ENCODE measurements around the gene BRD8. TPM values are rescaled to one million over a fixed set of nuclear protein-coding genes. Genes with fewer than 3 reads are reported as not detected.
"Not testable (repeated sequence)": the region's sequence is repeated elsewhere in the genome, so short reads cannot be mapped to it uniquely, and the experiment has no call there.

The BRD8 gene
- total RNA-seq, 1 donor from 2014 or later = 138 TPM

DNA sequence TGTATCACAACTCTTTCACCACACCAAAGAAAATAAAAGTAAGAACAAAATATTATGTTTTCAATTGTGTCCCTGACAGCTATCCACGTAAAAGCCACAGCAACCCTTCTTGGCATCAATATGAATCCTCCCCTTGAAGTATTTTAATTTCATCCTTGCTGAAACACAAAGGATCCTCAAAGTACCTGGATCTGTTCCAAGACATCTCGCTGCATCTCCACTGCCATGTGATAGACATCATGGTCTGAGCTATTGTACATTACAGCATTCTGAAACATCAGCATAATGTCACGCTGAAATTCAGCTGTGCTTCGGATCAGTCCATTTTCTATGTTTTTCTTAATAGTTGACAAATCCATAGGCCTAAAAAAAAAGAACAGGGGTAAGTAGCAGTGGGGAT is 17.7 kb downstream of the BRD8 start:
- TF ChIP-seq CTCF (conservative IDR thresholded peaks at IDR 0.05) = no peak
- no peaks in the 10 kb centered on the region for H3K27me3 Mint-ChIP-seq
- no peak overlapping the region for H3K4me3 Mint-ChIP-seq
- H3K9me3 Mint-ChIP-seq = no peaks in the 10 kb centered on the region
- no peak overlapping the region for H3K27ac Mint-ChIP-seq
- no peak for DNase-seq (ENCODE audit: extremely low spot score, unreplicated experiment)
- peaks cover 71% of the 10 kb centered on the region for H3K36me3 Mint-ChIP-seq
- H3K4me1 Mint-ChIP-seq (ENCODE audit: unreplicated experiment) = no peaks in the 10 kb centered on the region

DNA sequence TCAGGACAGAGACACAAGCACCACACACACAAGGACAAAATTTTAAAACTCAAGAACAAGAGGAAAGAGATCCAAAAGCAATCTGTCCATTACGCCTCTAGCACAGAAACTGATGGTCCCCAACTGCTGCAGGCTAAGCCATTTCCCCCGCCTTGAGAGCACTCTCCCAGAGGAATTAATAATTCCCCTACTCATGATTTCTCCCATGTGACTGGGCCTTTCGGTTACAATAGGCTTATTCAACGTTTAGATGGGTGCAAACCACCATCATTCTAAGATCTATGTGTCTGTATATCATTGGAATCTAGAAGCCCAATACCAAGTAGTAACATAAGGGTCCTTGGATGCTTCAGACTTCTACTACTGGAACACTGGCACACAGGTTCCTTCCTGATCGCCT is 18.8 kb downstream of the BRD8 start:
- Mint-ChIP-seq H3K27me3 (no peaks in the 10 kb centered on the region), H3K4me3 (no peak overlapping the region), H3K36me3 (peaks cover 64% of the 10 kb centered on the region), H3K4me1 (ENCODE audit: unreplicated experiment) (no peaks in the 10 kb centered on the region), H3K9me3 (no peaks in the 10 kb centered on the region), H3K27ac (no peak overlapping the region)
- no peak for DNase-seq (ENCODE audit: extremely low spot score, unreplicated experiment)
- TF ChIP-seq CTCF (conservative IDR thresholded peaks at IDR 0.05) = no peak

DNA sequence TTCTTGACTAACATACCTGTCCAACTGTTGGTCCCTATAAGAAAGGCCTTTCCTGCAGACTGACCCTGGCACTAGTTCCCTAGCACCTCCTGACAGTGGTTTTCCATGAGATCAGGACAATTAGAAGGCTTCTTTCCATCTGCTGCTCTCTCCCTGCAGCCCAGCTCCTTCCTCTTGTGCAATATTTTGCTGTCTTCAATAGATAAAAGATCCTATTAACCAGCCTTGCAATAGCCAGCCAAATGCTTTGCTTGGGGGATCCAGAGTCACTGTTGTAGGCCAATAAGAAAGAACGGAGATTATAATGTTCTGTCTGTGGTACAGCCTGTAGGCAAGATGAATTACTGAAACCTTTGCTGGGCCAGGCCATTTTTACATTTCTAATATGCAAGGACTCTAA is 20.8 kb downstream of the BRD8 start:
- Mint-ChIP-seq H3K4me3 (no peak overlapping the region), H3K4me1 (ENCODE audit: unreplicated experiment) (no peaks in the 10 kb centered on the region), H3K9me3 (no peaks in the 10 kb centered on the region), H3K27me3 (no peaks in the 10 kb centered on the region), H3K27ac (no peak overlapping the region), H3K36me3 (peaks cover 46% of the 10 kb centered on the region)
- DNase-seq (ENCODE audit: extremely low spot score, unreplicated experiment) = no peak
- no peak for TF ChIP-seq CTCF (conservative IDR thresholded peaks at IDR 0.05)

DNA sequence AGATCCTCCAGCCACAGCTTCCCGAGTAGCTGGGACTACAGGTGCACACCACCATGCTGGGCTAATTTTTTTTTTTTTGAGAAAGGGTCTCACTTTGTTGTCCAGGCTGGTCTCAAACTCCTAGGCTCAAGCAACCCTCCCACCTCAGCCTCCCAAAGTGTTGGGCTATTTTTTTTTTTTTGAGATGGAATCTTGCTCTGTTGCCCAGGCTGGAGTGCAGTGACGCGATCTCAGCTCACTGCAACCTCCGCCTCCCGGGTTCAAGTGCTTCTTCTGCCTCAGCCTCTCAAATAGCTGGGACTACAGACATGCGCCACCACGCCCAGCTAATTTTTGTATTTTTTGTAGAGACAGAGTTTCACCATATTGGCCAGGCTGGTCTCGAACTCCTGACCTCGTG is 22.5 kb downstream of the BRD8 start:
- H3K4me1 Mint-ChIP-seq (ENCODE audit: unreplicated experiment); DNase-seq (ENCODE audit: extremely low spot score, unreplicated experiment); H3K9me3 Mint-ChIP-seq; H3K27me3 Mint-ChIP-seq; H3K27ac Mint-ChIP-seq; H3K4me3 Mint-ChIP-seq: not testable (repeated sequence)
- H3K36me3 Mint-ChIP-seq = peaks cover 40% of the 10 kb centered on the region

DNA sequence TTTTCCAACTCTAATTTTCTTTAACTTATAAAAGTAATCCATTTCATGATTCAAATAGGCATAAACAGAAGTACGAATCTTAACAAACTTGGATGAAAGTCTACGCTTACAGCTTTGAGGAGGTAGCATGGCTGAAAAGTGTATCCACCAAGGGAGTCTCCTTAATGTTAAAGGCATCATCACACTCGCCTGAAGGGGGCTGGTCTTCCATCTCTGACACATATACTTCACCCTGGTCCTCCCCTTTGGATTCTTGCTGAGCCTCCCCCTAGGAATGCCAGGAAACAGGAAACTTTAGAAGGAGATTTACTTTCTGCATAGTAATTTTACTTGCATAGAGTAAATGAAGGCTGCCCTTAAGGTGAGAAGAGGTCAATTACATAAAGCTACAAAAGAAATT is 28.9 kb downstream of the BRD8 start:
- H3K4me1 Mint-ChIP-seq (ENCODE audit: unreplicated experiment) = no peaks in the 10 kb centered on the region
- DNase-seq (ENCODE audit: extremely low spot score, unreplicated experiment) = no peak
- no peak overlapping the region for H3K4me3 Mint-ChIP-seq
- no peaks in the 10 kb centered on the region for H3K9me3 Mint-ChIP-seq
- H3K27me3 Mint-ChIP-seq = no peaks in the 10 kb centered on the region
- no peak for TF ChIP-seq CTCF (conservative IDR thresholded peaks at IDR 0.05)
- no peaks in the 10 kb centered on the region for H3K36me3 Mint-ChIP-seq
- H3K27ac Mint-ChIP-seq = no peak overlapping the region

GRCh38 chr5:138148811-138149210 is 29.6 kb downstream of the BRD8 start:
- H3K4me3 Mint-ChIP-seq = no peak overlapping the region
- no peak for TF ChIP-seq CTCF (conservative IDR thresholded peaks at IDR 0.05)
- H3K27ac Mint-ChIP-seq = no peak overlapping the region
- DNase-seq (ENCODE audit: extremely low spot score, unreplicated experiment) = no peak
- no peaks in the 10 kb centered on the region for H3K27me3 Mint-ChIP-seq
- H3K9me3 Mint-ChIP-seq = no peaks in the 10 kb centered on the region
- H3K4me1 Mint-ChIP-seq (ENCODE audit: unreplicated experiment) = no peaks in the 10 kb centered on the region
- H3K36me3 Mint-ChIP-seq = no peaks in the 10 kb centered on the region

- DNase-seq (ENCODE audit: extremely low spot score, unreplicated experiment); H3K27me3 Mint-ChIP-seq; H3K36me3 Mint-ChIP-seq; H3K9me3 Mint-ChIP-seq; H3K27ac Mint-ChIP-seq; H3K4me3 Mint-ChIP-seq; H3K4me1 Mint-ChIP-seq (ENCODE audit: unreplicated experiment): not testable (repeated sequence)
Observed at GRCh38 chr5:138143578-138143977, 34.9 kb downstream of the BRD8 start.
